ENCODE results near the gene LTB. TPM values are rescaled to one million over a fixed set of nuclear protein-coding genes. Genes with fewer than 3 reads are reported as not detected.

The LTB gene, protein sequence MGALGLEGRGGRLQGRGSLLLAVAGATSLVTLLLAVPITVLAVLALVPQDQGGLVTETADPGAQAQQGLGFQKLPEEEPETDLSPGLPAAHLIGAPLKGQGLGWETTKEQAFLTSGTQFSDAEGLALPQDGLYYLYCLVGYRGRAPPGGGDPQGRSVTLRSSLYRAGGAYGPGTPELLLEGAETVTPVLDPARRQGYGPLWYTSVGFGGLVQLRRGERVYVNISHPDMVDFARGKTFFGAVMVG
- total RNA-seq: not detected in 2 replicates

DNA sequence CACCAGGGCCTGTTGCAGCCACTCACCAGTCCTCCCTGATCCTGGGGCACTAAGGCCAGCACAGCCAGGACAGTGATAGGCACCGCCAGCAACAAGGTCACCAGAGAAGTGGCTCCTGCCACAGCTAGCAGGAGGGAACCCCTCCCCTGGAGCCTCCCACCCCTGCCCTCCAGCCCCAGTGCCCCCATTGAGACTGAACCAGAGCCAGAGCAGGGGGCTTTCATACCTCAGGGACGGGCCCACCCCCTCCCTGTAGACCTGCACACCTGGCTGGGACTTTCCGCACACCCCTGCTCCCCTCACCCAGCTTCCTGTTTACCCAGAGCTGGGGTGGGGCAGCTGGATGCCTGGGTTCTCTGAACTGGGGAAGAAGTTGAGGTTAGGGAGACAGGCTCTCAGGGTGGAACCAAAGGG lies at the start of gene LTB:
Gene LTB (minus strand): TSS at position 195 of the 414 bp plus-strand sequence. CDS start 7 bp downstream, at position 188.

GRCh38 chr6:31620586-31621319 lies 38.5 kb upstream of the LTB start, which contains the start of gene PRRC2A:
Gene PRRC2A (plus strand): TSS chr6:31620715. CDS start chr6:31622790, 2,075 bp downstream.

DNA sequence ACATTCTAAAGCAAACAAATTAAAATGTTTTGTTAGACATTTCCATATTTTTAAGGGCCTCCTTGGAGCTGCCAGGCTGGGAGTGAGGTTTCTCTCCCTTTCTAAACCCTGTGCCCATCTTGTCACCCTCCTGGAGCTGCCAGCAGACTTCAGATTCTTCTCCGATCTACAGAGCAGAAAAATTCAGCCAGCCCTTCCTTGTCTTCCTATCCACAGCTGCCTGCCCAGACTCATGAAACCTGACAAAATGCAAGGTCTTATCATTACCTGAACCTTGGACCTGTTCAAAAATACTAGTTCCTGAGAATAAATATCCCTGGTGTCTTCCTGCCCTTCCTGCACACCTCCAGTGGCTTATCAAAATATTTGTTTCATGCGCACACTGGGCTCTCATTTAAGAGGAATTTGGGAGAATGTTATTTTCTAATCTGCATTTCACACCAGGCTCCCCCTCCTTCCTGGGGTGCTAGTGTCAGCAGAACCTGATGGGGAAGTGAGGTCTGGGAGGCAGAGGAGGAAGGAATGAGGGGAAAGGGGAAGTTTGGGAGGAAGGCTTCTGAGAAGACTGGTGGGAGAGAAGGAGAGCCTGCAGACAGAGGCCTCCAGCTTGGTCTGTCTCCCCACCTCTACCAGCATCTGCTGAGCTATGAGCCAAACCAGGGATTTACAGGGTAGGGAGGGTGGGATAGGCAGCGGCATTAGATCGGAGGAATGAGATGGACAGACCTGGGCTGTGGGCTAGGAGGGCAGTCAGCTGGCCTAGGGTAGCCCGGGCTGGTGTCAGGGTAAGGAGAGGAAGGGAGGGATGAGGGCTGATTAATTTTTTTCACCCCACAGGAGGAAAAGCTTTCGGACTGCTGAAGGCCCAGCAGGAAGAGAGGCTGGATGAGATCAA lies 32.7 kb upstream of the LTB start, which contains the start of gene AIF1:
Gene AIF1 (plus strand): TSS at position 551 of the 895 bp plus-strand sequence. CDS start 96 bp downstream, at position 647.

DNA sequence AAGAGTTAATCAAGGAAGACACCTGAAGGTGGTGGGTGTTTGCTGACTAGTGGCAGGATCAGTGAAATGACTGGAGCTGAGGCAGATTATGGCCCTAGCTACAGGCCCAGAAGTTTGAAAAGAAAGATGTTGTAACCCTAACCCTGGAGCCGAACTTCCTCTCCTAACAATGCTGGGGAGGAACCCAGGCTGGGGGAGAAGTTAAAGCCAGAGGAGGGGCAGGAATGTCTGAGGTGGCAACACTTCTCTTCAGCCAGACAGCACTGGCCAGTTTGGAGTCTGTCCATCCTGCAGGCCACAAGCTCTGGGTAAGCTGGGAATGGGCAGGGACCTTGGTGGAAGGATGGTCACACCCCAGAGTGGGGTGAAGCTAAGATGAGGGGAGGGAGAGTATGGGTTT lies 3.8 kb upstream of the LTB start, which contains the start of gene LST1:
Gene LST1 (plus strand): TSS at position 270 of the 400 bp plus-strand sequence. CDS start 1,023 bp downstream, outside the sequence.

GRCh38 chr6:31575335-31575901 lies 6.8 kb downstream of the LTB start, which contains the start of gene TNF:
Gene TNF (plus strand): TSS chr6:31575565. CDS start chr6:31575742, 177 bp downstream.

DNA sequence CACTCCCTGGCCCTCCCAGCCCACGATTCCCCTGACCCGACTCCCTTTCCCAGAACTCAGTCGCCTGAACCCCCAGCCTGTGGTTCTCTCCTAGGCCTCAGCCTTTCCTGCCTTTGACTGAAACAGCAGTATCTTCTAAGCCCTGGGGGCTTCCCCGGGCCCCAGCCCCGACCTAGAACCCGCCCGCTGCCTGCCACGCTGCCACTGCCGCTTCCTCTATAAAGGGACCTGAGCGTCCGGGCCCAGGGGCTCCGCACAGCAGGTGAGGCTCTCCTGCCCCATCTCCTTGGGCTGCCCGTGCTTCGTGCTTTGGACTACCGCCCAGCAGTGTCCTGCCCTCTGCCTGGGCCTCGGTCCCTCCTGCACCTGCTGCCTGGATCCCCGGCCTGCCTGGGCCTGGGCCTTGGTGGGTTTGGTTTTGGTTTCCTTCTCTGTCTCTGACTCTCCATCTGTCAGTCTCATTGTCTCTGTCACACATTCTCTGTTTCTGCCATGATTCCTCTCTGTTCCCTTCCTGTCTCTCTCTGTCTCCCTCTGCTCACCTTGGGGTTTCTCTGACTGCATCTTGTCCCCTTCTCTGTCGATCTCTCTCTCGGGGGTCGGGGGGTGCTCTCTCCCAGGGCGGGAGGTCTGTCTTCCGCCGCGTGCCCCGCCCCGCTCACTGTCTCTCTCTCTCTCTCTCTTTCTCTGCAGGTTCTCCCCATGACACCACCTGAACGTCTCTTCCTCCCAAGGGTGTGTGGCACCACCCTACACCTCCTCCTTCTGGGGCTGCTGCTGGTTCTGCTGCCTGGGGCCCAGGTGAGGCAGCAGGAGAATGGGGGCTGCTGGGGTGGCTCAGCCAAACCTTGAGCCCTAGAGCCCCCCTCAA lies 9.9 kb downstream of the LTB start, which contains the start of gene LTA:
Gene LTA (plus strand): TSS at position 249 of the 871 bp plus-strand sequence. CDS start 454 bp downstream, at position 703.

DNA sequence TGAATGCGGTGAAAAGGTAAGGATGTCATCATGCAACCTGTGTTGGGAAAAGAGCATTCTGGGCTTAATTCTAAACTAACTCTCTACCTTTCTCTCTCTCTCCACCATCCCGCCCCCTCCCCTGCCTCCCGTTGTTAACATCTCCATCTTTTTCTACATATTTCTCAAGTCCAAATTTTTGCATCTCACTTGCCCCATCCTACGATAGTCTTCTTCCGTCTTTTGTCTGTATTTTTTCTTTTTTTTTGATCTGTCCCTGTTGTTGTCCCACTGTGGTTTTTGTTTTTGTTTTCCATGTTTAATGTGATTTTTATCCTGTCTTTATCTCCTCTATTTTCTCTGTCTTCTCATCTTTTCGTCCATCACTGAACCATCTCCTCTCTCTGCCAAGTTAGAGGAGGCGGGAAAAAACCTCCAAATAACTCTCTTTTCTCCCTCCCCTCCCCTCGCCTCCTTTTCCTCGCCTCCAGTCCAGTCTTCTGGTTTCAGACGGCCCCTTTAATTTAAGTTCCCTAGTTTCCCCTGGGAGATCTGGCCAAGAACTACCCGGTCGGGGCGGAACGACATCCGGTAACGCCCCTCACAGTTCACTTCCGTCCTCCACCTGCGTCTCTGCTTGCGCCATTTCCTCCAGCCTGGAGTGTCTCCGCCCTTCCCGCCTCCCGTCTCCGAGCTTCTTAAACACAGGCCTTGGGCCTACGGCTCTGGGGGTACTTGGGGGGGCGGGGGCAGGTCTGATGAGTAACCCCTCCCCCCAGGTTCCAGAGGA lies 35.1 kb downstream of the LTB start, which contains the start of gene NFKBIL1:
Gene NFKBIL1 (plus strand): TSS at position 651 of the 769 bp plus-strand sequence. CDS start 87 bp downstream, at position 738.

GRCh38 chr6:31546339-31546957 lies 35.8 kb downstream of the LTB start, which contains the start of gene ATP6V1G2:
Gene ATP6V1G2 (minus strand): TSS chr6:31546608. CDS start chr6:31546559, 49 bp downstream.

GRCh38 chr6:31541658-31542521 lies 40.3 kb downstream of the LTB start, which contains the start of gene DDX39B:
Gene DDX39B (minus strand): TSS chr6:31542003. CDS start chr6:31540532, 1,471 bp downstream.

Small RNAs within 50 kb of the gene (small RNA-seq; reads per million reads assigned to genes)
- gene SNORA38 (43.8 reads per million, percentile 97 among the genes with 10 or more reads in this experiment), gene SNORD117 (896 reads per million, percentile 99 among the genes with 10 or more reads in this experiment), gene SNORD84 (not detected), gene UQCRHP1 (not detected)

Other genes with a start within 250 kb of the LTB start
- 229 and 377 TPM in 2 replicates for gene HLA-B, start 225.2 kb downstream of the LTB start, total RNA-seq
- 12.6 and 15.9 TPM in 2 replicates for gene MICA, start 178.8 kb downstream of the LTB start, total RNA-seq
- 6.5 and 8.6 TPM in 2 replicates for gene MICB, start 84.3 kb downstream of the LTB start, total RNA-seq
- gene MCCD1, start 53.5 kb downstream of the LTB start, total RNA-seq: not detected in 2 replicates
- 262 and 345 TPM in 2 replicates for gene DDX39B, start 40.4 kb downstream of the LTB start, total RNA-seq
- gene ATP6V1G2, start 35.8 kb downstream of the LTB start, total RNA-seq: 3.4 and 3.5 TPM in 2 replicates
- gene NFKBIL1, start 34.8 kb downstream of the LTB start, total RNA-seq: 22.9 and 26.5 TPM in 2 replicates
- not detected in 2 replicates for gene LTA, start 10.1 kb downstream of the LTB start, total RNA-seq
- gene TNF, start 6.9 kb downstream of the LTB start, total RNA-seq: not detected in 2 replicates
- not detected in 2 replicates for gene LST1, start 3.9 kb upstream of the LTB start, total RNA-seq
- not detected in 2 replicates for gene NCR3, start 10.6 kb upstream of the LTB start, total RNA-seq
- not detected in 2 replicates for gene AIF1, start 32.8 kb upstream of the LTB start, total RNA-seq
- 49.4 and 57.4 TPM in 2 replicates for gene PRRC2A, start 38.3 kb upstream of the LTB start, total RNA-seq
- 127 and 138 TPM in 2 replicates for gene BAG6, start 70.2 kb upstream of the LTB start, total RNA-seq
- gene APOM, start 73.5 kb upstream of the LTB start, total RNA-seq: 2.0 and 2.2 TPM in 2 replicates
- 15.2 and 19.5 TPM in 2 replicates for gene C6orf47, start 78.4 kb upstream of the LTB start, total RNA-seq
- gene GPANK1, start 82.6 kb upstream of the LTB start, total RNA-seq: 17.0 and 17.1 TPM in 2 replicates
- gene CSNK2B, start 83.7 kb upstream of the LTB start, total RNA-seq: 118 and 149 TPM in 2 replicates
- gene LY6G5B, start 87.6 kb upstream of the LTB start, total RNA-seq: 4.2 and 4.8 TPM in 2 replicates
- 0.26 and 0.65 TPM in 2 replicates for gene LY6G5C, start 98.6 kb upstream of the LTB start, total RNA-seq
- gene ABHD16A, start 120.9 kb upstream of the LTB start, total RNA-seq: 29.9 and 35.3 TPM in 2 replicates
- not detected in 2 replicates for gene LY6G6F, start 124.4 kb upstream of the LTB start, total RNA-seq
- not detected in 2 replicates for gene LY6G6D, start 132.9 kb upstream of the LTB start, total RNA-seq
- not detected in 2 replicates for gene LY6G6C, start 139.3 kb upstream of the LTB start, total RNA-seq
- gene MPIG6B, start 140.9 kb upstream of the LTB start, total RNA-seq: not detected in 2 replicates
- 76.2 and 84.3 TPM in 2 replicates for gene DDAH2, start 146.9 kb upstream of the LTB start, total RNA-seq
- gene CLIC1, start 154.1 kb upstream of the LTB start, total RNA-seq: 597 and 600 TPM in 2 replicates
- 10.7 and 12.3 TPM in 2 replicates for gene MSH5, start 157.6 kb upstream of the LTB start, total RNA-seq
- gene SAPCD1, start 180.2 kb upstream of the LTB start, total RNA-seq: 0.54 and 1.4 TPM in 2 replicates
- 1.0 and 1.9 TPM in 2 replicates for gene VWA7, start 194.9 kb upstream of the LTB start, total RNA-seq
- gene VARS1, start 213.3 kb upstream of the LTB start, total RNA-seq: 38.3 and 45.2 TPM in 2 replicates
- gene LSM2, start 224.5 kb upstream of the LTB start, total RNA-seq: 28.3 and 32.4 TPM in 2 replicates
- 1.0 and 1.4 TPM in 2 replicates for gene HSPA1L, start 232.9 kb upstream of the LTB start, total RNA-seq
- gene HSPA1A, start 233.1 kb upstream of the LTB start, total RNA-seq: 91.1 and 137 TPM in 2 replicates
- gene HSPA1B, start 245.3 kb upstream of the LTB start, total RNA-seq: 123 and 152 TPM in 2 replicates